Body of pancreas (tissue), 4 donors: ENCODE measurements around the gene PDIA5.

ENCODE experiments used
- POLR2A ChIP-seq, 3 donors: fragments of 450-650 bp; IDR thresholded peaks; one replicate each; pipeline ENCODE4 v1.6.1; 2016; ENCODE audit warnings: antibody characterized with exemption in 3 of 3, mild to moderate bottlenecking in 2 of 3
- TF ChIP-seq, protein P1 (sequence below), 7 experiments: fragments of 450-650 bp in 4 of 7; fragments of 200-600 bp in 3 of 7; sonication (generic) in 3 of 7; IDR thresholded peaks; one replicate each; pipeline ENCODE4 v1.5.1; 2016 to 2019; ENCODE audit warnings: antibody characterized with exemption in 7 of 7

DNA sequence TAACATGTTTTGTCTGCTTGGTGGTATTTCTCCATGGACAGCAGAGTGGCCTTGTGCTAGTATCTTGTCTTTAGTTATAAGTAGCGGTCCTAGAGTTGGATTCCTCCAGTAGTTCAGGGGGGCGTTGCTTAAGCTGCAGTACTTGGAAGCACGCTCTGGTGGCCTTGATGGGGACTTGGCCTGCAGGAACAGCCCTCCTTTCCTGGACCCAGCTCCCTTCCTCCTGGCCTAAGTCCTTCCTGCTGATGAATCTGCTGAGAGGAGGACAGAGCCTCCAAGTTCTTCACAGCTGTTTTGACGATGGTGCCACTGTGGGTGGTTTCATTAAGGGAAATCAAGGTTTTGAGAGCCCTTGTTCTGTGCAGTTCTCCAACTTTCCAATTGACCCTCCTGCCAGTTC is 96.3 kb downstream of the PDIA5 start:
- TF ChIP-seq, protein P1, sequence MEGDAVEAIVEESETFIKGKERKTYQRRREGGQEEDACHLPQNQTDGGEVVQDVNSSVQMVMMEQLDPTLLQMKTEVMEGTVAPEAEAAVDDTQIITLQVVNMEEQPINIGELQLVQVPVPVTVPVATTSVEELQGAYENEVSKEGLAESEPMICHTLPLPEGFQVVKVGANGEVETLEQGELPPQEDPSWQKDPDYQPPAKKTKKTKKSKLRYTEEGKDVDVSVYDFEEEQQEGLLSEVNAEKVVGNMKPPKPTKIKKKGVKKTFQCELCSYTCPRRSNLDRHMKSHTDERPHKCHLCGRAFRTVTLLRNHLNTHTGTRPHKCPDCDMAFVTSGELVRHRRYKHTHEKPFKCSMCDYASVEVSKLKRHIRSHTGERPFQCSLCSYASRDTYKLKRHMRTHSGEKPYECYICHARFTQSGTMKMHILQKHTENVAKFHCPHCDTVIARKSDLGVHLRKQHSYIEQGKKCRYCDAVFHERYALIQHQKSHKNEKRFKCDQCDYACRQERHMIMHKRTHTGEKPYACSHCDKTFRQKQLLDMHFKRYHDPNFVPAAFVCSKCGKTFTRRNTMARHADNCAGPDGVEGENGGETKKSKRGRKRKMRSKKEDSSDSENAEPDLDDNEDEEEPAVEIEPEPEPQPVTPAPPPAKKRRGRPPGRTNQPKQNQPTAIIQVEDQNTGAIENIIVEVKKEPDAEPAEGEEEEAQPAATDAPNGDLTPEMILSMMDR (IDR thresholded peaks at IDR 0.05) = no peak
- TF ChIP-seq POLR2A (IDR thresholded peaks at IDR 0.05) = no peak
